ENCODE data around the gene PRAC2.

DNA sequence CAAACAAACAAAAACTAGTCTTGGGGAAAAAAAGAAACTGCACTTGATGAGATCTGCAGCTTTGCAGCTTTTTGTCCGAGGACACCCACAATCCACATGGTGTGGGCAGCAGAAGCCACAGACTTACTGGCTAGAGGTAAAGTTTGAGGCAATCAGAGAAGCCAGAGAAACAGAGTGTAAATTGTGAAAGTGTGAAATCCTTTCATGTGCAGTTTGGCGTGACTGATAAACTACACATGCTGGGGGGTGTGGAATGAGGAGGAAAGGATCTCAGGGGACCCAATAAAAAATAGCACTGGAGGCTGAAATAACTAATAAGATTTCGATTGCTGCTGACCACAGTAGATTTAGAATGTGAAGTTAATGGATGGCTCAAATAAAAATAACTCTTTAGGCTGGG lies 48.0 kb downstream of the PRAC2 start:
- TF ChIP-seq POLR2AphosphoS5 (IDR thresholded peaks at IDR 0.05; ENCODE audit: low read depth, low read length): no peak
- no peak for TF ChIP-seq TAF1 (IDR thresholded peaks at IDR 0.05; ENCODE audit: low read depth, low read length)
- no peak for TF ChIP-seq POLR2A (IDR thresholded peaks at IDR 0.05; ENCODE audit: low read depth, low read length)

Data from GM12891 (cell line).